Measurements from ENCODE around the gene MC4R. TPM values are rescaled to one million over a fixed set of nuclear protein-coding genes. Genes with fewer than 3 reads are reported as not detected.
A peak's percentile ranks its signal among the peaks of the same experiment; 100 is the strongest.
"Not testable (repeated sequence)": the region's sequence is repeated elsewhere in the genome, so short reads cannot be mapped to it uniquely, and the experiment has no call there.

Gene MC4R
- 0.35 TPM for polyA plus RNA-seq (ENCODE audit: insufficient read length)
- long read RNA-seq, donor 1: 0 reads
- long read RNA-seq, donor 2: 0 reads
- long read RNA-seq, donor 3: 0 reads
- long read RNA-seq, donor 4: 0 reads
- long read RNA-seq, donor 5: 0 reads
- long read RNA-seq, donor 6: 0 reads
- long read RNA-seq, donor 7, partial matches to known transcripts: 0 of 1 reads
- long read RNA-seq, donor 7, other reads (novel, unspliced or antisense): 0 of 1 reads
- long read RNA-seq, donor 8: 0 reads

- peak; percentile 83 for DNase-seq
These were observed at the start of gene MC4R for GRCh38 chr18:60372596-60372995. MC4R (minus strand) TSS chr18:60372775; CDS start chr18:60372349, 426 bp downstream.

GRCh38 chr18:60422306-60422705, 49.7 kb upstream of the MC4R start:
- DNase-seq: not testable (repeated sequence)

GRCh38 chr18:60421356-60422118, 49.0 kb upstream of the MC4R start:
- DNase-seq: no peak

GRCh38 chr18:60417946-60418345, 45.4 kb upstream of the MC4R start:
- DNase-seq: no peak

- DNase-seq: no peak
These were observed 41.5 kb upstream of the MC4R start for GRCh38 chr18:60413944-60414547.

GRCh38 chr18:60411715-60412114, 39.1 kb upstream of the MC4R start:
- DNase-seq: no peak

- DNase-seq: no peak
These were observed 34.1 kb upstream of the MC4R start for GRCh38 chr18:60406721-60407120.

GRCh38 chr18:60404486-60405085, 32.0 kb upstream of the MC4R start:
- no peak for DNase-seq

- DNase-seq: no peak
These were observed 28.8 kb upstream of the MC4R start for GRCh38 chr18:60401346-60401745.

GRCh38 chr18:60391571-60392226, 19.1 kb upstream of the MC4R start:
- DNase-seq: no peak

GRCh38 chr18:60389314-60389713, 16.7 kb upstream of the MC4R start:
- DNase-seq: no peak

GRCh38 chr18:60385693-60386092, 13.1 kb upstream of the MC4R start:
- DNase-seq: no peak

GRCh38 chr18:60383893-60384292, 11.3 kb upstream of the MC4R start:
- DNase-seq: no peak

- DNase-seq: no peak
These were observed 5.3 kb upstream of the MC4R start for GRCh38 chr18:60377778-60378469.

GRCh38 chr18:60372132-60372531, 443 bp downstream of the MC4R start:
- DNase-seq: peak; percentile 28

GRCh38 chr18:60358516-60358915, 14.1 kb downstream of the MC4R start:
- DNase-seq: no peak

- DNase-seq: no peak
These were observed 21.6 kb downstream of the MC4R start for GRCh38 chr18:60350941-60351340.

GRCh38 chr18:60350150-60350549, 22.4 kb downstream of the MC4R start:
- DNase-seq: no peak

GRCh38 chr18:60347526-60348045, 25.0 kb downstream of the MC4R start:
- no peak for DNase-seq

- DNase-seq: no peak
These were observed 33.6 kb downstream of the MC4R start for GRCh38 chr18:60339018-60339417.

- no peak for DNase-seq
These were observed 40.7 kb downstream of the MC4R start for GRCh38 chr18:60331890-60332289.

All from left kidney (tissue), 8 donors.